Measurements from ENCODE around the gene CAMKV.

DNA sequence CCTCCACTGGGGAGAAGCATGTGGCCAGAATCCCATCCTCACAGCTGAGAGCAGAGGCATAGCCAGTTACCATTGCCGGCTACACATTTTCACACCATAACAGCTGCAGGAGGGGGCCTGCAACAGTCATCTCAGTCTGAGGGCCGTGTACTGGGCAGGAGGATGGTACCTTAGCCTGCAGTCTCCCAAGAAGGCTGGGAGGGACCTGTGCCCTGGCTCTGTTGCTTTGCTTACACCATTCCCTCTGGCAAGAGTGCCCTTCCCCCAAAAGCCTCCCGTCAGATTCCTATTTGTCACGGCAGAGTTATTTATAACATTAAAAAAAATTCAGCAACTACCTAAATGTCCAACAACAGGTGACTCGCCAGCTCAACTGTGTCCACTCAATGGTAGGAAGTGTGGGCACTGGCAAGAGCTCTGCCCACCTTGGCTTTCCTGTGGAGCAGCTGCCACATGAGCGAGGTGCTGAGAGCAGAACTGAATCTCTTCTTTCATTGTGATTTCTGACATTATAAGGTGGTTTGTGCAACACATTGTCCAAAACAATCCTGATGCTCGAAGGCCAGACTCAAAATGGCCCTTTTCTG is 4.4 kb downstream of the CAMKV start:
- TF ChIP-seq, protein P1, sequence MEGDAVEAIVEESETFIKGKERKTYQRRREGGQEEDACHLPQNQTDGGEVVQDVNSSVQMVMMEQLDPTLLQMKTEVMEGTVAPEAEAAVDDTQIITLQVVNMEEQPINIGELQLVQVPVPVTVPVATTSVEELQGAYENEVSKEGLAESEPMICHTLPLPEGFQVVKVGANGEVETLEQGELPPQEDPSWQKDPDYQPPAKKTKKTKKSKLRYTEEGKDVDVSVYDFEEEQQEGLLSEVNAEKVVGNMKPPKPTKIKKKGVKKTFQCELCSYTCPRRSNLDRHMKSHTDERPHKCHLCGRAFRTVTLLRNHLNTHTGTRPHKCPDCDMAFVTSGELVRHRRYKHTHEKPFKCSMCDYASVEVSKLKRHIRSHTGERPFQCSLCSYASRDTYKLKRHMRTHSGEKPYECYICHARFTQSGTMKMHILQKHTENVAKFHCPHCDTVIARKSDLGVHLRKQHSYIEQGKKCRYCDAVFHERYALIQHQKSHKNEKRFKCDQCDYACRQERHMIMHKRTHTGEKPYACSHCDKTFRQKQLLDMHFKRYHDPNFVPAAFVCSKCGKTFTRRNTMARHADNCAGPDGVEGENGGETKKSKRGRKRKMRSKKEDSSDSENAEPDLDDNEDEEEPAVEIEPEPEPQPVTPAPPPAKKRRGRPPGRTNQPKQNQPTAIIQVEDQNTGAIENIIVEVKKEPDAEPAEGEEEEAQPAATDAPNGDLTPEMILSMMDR (IDR thresholded peaks at IDR 0.05): no peak
- no peak for TF ChIP-seq POLR2A (IDR thresholded peaks at IDR 0.05)

Measured in thyroid gland (tissue), 4 donors.